Mammary epithelial cell (primary cell): ENCODE results near the gene SPECC1L.

Source experiments
- EZH2 ChIP-seq: IDR thresholded peaks from 2 replicates; pipeline ENCODE4 v1.6.1; 2012; ENCODE audit warnings: low read length, inconsistent platforms, borderline replicate concordance
- TF ChIP-seq, protein P1 (sequence below), 2 donors: IDR thresholded peaks in 1 of 2; conservative IDR thresholded peaks in 1 of 2; 2 replicates each; pipeline ENCODE4 v1.5.1; 2011 to 2012; ENCODE audit warnings: inconsistent platforms in 2 of 2, low read length in 2 of 2, mild to moderate bottlenecking in 2 of 2, control low read depth in 1 of 2, low read depth in 1 of 2; ENCODE audit not compliant: insufficient read depth in 1 of 2; ENCODE audit errors: extremely low read depth in 1 of 2

DNA sequence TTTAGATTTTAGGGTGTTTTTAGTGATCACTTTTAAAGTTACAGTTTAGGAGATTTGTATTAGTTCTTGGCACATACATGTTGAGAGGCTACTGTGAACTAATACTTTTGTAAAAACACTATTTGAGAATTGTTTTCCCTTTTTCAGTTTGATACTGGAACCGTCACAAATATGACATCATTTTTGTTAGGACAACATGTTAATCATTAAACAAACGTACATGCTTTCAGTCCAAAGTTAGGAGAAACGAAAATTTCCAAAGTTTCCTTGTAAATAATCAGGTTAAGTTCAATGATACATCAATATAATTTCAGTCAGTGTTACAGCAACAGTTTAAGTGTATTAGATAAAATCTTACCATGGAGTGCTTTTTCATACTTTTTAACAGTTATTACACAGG, 53.1 kb downstream of the SPECC1L start:
- TF ChIP-seq, protein P1, sequence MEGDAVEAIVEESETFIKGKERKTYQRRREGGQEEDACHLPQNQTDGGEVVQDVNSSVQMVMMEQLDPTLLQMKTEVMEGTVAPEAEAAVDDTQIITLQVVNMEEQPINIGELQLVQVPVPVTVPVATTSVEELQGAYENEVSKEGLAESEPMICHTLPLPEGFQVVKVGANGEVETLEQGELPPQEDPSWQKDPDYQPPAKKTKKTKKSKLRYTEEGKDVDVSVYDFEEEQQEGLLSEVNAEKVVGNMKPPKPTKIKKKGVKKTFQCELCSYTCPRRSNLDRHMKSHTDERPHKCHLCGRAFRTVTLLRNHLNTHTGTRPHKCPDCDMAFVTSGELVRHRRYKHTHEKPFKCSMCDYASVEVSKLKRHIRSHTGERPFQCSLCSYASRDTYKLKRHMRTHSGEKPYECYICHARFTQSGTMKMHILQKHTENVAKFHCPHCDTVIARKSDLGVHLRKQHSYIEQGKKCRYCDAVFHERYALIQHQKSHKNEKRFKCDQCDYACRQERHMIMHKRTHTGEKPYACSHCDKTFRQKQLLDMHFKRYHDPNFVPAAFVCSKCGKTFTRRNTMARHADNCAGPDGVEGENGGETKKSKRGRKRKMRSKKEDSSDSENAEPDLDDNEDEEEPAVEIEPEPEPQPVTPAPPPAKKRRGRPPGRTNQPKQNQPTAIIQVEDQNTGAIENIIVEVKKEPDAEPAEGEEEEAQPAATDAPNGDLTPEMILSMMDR (conservative IDR thresholded peaks at IDR 0.05 in 1 of 2, IDR thresholded peaks at IDR 0.05 in 1 of 2; ENCODE audit: extremely low read depth in 1 of 2, insufficient read depth in 1 of 2, low read depth in 1 of 2, low read length in 2 of 2): no peak
- no peak for TF ChIP-seq EZH2
